Heart right ventricle (tissue), 16 donors: Measurements from ENCODE around the gene CSTPP1. TPM values are rescaled to one million over a fixed set of nuclear protein-coding genes. Genes with fewer than 3 reads are reported as not detected.

Experiments
- ATAC-seq, 8 donors: fragments of 200-7000 bp; cut with Tn5 transposase; one replicate each; pipeline ENCODE4 v1.9.1; 2020; ENCODE audit warnings: mild to moderate bottlenecking in 8 of 8, moderate library complexity in 8 of 8, moderate number of reproducible peaks in 1 of 8
- DNase-seq, 2 donors: peaks; one replicate each; pipeline ENCODE4 v3.0.0-alpha.2; 2020
- H3K27ac ChIP-seq, 10 donors: fragments of 200-600 bp; sonication (generic) in 2 of 10; one replicate each; pipeline versions ENCODE4 v1.5.0 to v1.8.0; 2020 to 2022; ENCODE audit warnings: mild to moderate bottlenecking in 3 of 10
- H3K27me3 ChIP-seq, 7 donors: fragments of 200-600 bp; one replicate each; pipeline ENCODE4 v1.8.0; 2021 to 2022; ENCODE audit warnings: mild to moderate bottlenecking in 2 of 7
- H3K36me3 ChIP-seq, 9 donors: fragments of 200-600 bp; sonication (generic) in 1 of 9; one replicate each; pipeline versions ENCODE4 v1.5.0 to v1.8.0; 2020 to 2022; ENCODE audit warnings: mild to moderate bottlenecking in 2 of 9
- H3K4me1 ChIP-seq, 9 donors: fragments of 200-600 bp; sonication (generic) in 1 of 9; one replicate each; pipeline versions ENCODE4 v1.5.0 to v1.8.0; 2020 to 2022; ENCODE audit warnings: mild to moderate bottlenecking in 4 of 9
- H3K4me3 ChIP-seq, 10 donors: fragments of 200-600 bp; sonication (generic) in 2 of 10; one replicate each; pipeline versions ENCODE4 v1.5.0 to v1.8.0; 2020 to 2022; ENCODE audit warnings: mild to moderate bottlenecking in 7 of 10, moderate library complexity in 2 of 10
- H3K9me3 ChIP-seq, 11 donors: fragments of 200-600 bp in 10 of 11; sonication (generic) in 2 of 11; one replicate each; pipeline versions ENCODE4 v1.5.0 to v1.8.0; 2013 to 2022; ENCODE audit warnings: mild to moderate bottlenecking in 2 of 11, control low read depth in 1 of 11, moderate library complexity in 1 of 11
- WGBS, 2 donors: extraction: QIAGEN DNeasy Blood & Tissue Kit; methylation state at CpG; one replicate each; pipeline ENCODE4 v1.1.7; 2013; ENCODE audit warnings: inconsistent platforms in 1 of 2; 5-methylcytosine and 5-hydroxymethylcytosine counted together
- intact Hi-C, 10 donors: fragments of 100-400 bp; cut with DNase I; formaldehyde crosslinking; loops; one replicate each; pipeline versions ENCODE4 v1.11.1 to v1.14.2; 2022
- polyA plus RNA-seq, 2 donors: library from polyadenylated mRNA; stranded (reverse); fragments of 200-250 nt; gene quantifications; one replicate each; pipeline ENCODE4 v1.2.3, GENCODE V29; 2013
- total RNA-seq, 10 donors: library from RNA; stranded (reverse); fragmentation: NEBNext Ultra II Directional in 3 of 10; extraction: Animal tissue kit (Norgen Biotek cat#: 25700) in 3 of 10; gene quantifications; one replicate each; pipeline versions ENCODE4 v1.2.1 to v1.2.4, GENCODE V29; 2021 to 2023
- TF ChIP-seq, protein P1 (sequence below), 9 donors: fragments of 200-600 bp; sonication (generic) in 2 of 9; IDR thresholded peaks; one replicate each; pipeline versions ENCODE4 v1.5.0 to v1.8.0; 2021 to 2022; ENCODE audit warnings: antibody characterized with exemption in 9 of 9, mild to moderate bottlenecking in 5 of 9, moderate library complexity in 1 of 9
- donor health status: Arrhythmogenic right ventricular cardiomyopathy.
- donor health status: ischemic (EF 13 %, LVEDD 7.1; RV severe dilation, severe dysfunction).
- donor health status: healthy with polysubstance abuse.
- donor health status: DM: no; HTN: yes; CAD: no.
- donor health status: DM: no; HTN: no; CAD: no.
- donor health status: ischemic (EF 25% LVEDD 6.9; RV normal size, moderate dysfunction).
- donor health status: ischemic (EF 25% LVEDD 5.7; RV mildly dilated, moderate dysfunction).
- donor health status: healthy.
- donor health status: DM: yes; HTN: yes; CAD: no.
- donor health status: Ischemic cardiomyopathy.
- donor health status: ischemic (EF 35%, LVEDD 5.7; RV mildly dilated, moderate dysfunction).
- donor health status: nonischemic (EF 11% LVEDD 7.7; RV severe dilation, severe dysfunction).
- donor health status: DM: yes; HTN: yes; CAD: no.
- donor health status: PGD.
- donor health status: ischemic (EF 29% LVEDD 5.4; RV normal size, mild dysfunction).
- donor health status: nonischemic (EF 23%, LVEDD 6.1; RV moderate dilation, normal function).

Gene CSTPP1
- total and polyA plus RNA-seq, 12 donors: 10.2 to 26.7 (median 16.7) TPM

- H3K36me3 ChIP-seq: peaks cover 0 to 3% (median 0%) of the 10 kb centered on the region in 9 donors
- WGBS, 2 donors: 91 to 95% methylated on average over 5 of the region's 5 CpGs
- H3K27me3 ChIP-seq: no peaks in the 10 kb centered on the region
- intact Hi-C loops: no loop called here
- TF ChIP-seq, protein P1, sequence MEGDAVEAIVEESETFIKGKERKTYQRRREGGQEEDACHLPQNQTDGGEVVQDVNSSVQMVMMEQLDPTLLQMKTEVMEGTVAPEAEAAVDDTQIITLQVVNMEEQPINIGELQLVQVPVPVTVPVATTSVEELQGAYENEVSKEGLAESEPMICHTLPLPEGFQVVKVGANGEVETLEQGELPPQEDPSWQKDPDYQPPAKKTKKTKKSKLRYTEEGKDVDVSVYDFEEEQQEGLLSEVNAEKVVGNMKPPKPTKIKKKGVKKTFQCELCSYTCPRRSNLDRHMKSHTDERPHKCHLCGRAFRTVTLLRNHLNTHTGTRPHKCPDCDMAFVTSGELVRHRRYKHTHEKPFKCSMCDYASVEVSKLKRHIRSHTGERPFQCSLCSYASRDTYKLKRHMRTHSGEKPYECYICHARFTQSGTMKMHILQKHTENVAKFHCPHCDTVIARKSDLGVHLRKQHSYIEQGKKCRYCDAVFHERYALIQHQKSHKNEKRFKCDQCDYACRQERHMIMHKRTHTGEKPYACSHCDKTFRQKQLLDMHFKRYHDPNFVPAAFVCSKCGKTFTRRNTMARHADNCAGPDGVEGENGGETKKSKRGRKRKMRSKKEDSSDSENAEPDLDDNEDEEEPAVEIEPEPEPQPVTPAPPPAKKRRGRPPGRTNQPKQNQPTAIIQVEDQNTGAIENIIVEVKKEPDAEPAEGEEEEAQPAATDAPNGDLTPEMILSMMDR (IDR thresholded peaks at IDR 0.05): no peak
- no peak overlapping the region for H3K4me3 ChIP-seq
- ATAC-seq (no peak), DNase-seq (no peak)
- H3K4me1 ChIP-seq: no peaks in the 10 kb centered on the region
- no peak overlapping the region for H3K27ac ChIP-seq
- no peaks in the 10 kb centered on the region for H3K9me3 ChIP-seq
Observed at GRCh38 chr11:47035108-47035507, 98.5 kb downstream of the CSTPP1 start.

DNA sequence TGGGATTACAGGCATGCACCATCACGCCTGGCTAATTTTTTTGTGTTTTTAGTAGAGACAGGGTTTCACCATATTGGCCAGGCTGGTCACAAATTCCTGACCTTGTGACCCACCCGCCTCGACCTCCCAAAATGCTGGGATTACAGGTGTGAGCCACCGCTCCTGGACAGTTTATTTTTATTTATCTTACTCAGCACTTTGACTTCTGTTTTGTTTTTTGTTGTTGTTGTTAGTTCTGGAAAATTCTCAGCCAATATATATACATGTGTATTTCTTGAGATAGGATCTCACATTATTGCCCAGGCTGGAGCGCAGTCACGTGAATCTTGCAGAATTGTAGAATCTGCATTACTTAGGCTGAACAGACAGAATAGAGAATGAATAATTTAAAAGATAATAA, 107.6 kb downstream of the CSTPP1 start:
- DNase-seq: no peak
- H3K27me3 ChIP-seq: no peaks in the 10 kb centered on the region
- no peak for ATAC-seq
- no peak overlapping the region for H3K4me3 ChIP-seq
- no peaks in the 10 kb centered on the region for H3K4me1 ChIP-seq
- H3K9me3 ChIP-seq: no peaks in the 10 kb centered on the region
- TF ChIP-seq, protein P1 (IDR thresholded peaks at IDR 0.05): no peak
- no peaks in the 10 kb centered on the region for H3K36me3 ChIP-seq
- no peak overlapping the region for H3K27ac ChIP-seq
- intact Hi-C loops: no loop called here
- WGBS, 2 donors: 97% methylated on average over 6 of the region's 6 CpGs

DNA sequence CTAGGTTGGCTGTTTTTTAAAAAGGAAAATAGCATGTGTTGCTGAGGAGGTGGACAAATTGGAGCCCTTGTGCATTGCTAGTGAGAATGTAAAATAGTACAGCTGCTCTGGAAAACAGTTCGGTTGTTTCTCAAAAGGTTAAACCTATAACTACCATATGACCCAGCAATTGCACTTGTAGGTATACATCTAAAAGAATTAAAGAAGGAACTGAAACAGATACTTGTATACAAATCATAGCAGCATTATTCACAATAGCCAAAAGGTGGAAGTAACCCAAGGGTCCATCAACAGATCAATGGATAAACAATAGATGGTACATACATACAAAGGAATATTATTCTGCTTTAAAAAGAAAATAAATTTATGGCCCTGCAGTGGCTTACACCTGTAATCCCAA, 111.4 kb downstream of the CSTPP1 start:
- intact Hi-C loops: no loop called here

GRCh38 chr11:47050284-47050683, 113.7 kb downstream of the CSTPP1 start:
- no peaks in the 10 kb centered on the region for H3K27me3 ChIP-seq
- TF ChIP-seq, protein P1 (IDR thresholded peaks at IDR 0.05): no peak
- no peak overlapping the region for H3K4me3 ChIP-seq
- ATAC-seq (no peak), DNase-seq (no peak)
- WGBS, 2 donors: 99 to 100% methylated on average over 1 of the region's 1 CpG
- H3K36me3 ChIP-seq: no peaks in the 10 kb centered on the region
- H3K27ac ChIP-seq: no peak overlapping the region
- intact Hi-C loops: no loop called here
- peaks cover 0 to 15% (median 0%) of the 10 kb centered on the region in 9 donors for H3K4me1 ChIP-seq
- no peaks in the 10 kb centered on the region for H3K9me3 ChIP-seq

More for the DNA sequence above, 111.4 kb downstream of the CSTPP1 start:
- ATAC-seq (no peak), DNase-seq (no peak)
- Histone ChIP-seq H3K9me3 (no peaks in the 10 kb centered on the region), H3K4me3 (no peak overlapping the region), H3K27ac (no peak overlapping the region), H3K27me3 (no peaks in the 10 kb centered on the region), H3K4me1 (peaks cover 0 to 15% (median 0%) of the 10 kb centered on the region in 9 donors), H3K36me3 (no peaks in the 10 kb centered on the region)
- 96 to 97% methylated on average over 1 of the region's 1 CpG for WGBS, 2 donors
- TF ChIP-seq, protein P1 (IDR thresholded peaks at IDR 0.05): no peak
